D721Med (cell line): Measurements from ENCODE around the gene EDN2.

Experiments
- DNase-seq: peaks from one replicate; pipeline ENCODE4 v3.0.0; 2011; ENCODE audit warnings: low spot score; ENCODE audit not compliant: insufficient read length
- FAIRE-seq: peaks from 2 replicates; lab custom pipeline; 2011; peaks lifted over from hg19 to GRCh38; lab: Jason Lieb, UNC
- TF ChIP-seq, protein P1 (sequence below): IDR thresholded peaks from 2 replicates; pipeline ENCODE4 v1.5.1; 2012; ENCODE audit warnings: mild to moderate bottlenecking, control low read depth; ENCODE audit not compliant: insufficient read depth; ENCODE audit errors: missing control alignments

Gene EDN2

DNA sequence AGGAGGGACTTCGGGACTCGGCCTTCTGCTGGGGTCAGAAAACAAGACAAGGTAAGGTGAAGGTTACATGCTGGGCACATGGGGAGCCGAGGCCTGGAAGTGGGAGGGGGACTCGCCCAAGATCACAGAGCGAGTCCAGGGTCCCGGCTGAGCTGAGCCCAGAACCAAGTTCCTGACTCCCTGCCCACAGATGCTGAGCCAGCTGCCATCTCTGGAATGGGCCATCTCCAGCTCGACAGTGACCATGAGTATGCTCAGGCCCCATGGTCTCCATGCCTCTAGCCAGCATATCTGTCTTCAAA, 26.7 kb upstream of the EDN2 start:
- TF ChIP-seq, protein P1, sequence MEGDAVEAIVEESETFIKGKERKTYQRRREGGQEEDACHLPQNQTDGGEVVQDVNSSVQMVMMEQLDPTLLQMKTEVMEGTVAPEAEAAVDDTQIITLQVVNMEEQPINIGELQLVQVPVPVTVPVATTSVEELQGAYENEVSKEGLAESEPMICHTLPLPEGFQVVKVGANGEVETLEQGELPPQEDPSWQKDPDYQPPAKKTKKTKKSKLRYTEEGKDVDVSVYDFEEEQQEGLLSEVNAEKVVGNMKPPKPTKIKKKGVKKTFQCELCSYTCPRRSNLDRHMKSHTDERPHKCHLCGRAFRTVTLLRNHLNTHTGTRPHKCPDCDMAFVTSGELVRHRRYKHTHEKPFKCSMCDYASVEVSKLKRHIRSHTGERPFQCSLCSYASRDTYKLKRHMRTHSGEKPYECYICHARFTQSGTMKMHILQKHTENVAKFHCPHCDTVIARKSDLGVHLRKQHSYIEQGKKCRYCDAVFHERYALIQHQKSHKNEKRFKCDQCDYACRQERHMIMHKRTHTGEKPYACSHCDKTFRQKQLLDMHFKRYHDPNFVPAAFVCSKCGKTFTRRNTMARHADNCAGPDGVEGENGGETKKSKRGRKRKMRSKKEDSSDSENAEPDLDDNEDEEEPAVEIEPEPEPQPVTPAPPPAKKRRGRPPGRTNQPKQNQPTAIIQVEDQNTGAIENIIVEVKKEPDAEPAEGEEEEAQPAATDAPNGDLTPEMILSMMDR, result no peak
- DNase-seq (no peak), FAIRE-seq (no peak)

DNA sequence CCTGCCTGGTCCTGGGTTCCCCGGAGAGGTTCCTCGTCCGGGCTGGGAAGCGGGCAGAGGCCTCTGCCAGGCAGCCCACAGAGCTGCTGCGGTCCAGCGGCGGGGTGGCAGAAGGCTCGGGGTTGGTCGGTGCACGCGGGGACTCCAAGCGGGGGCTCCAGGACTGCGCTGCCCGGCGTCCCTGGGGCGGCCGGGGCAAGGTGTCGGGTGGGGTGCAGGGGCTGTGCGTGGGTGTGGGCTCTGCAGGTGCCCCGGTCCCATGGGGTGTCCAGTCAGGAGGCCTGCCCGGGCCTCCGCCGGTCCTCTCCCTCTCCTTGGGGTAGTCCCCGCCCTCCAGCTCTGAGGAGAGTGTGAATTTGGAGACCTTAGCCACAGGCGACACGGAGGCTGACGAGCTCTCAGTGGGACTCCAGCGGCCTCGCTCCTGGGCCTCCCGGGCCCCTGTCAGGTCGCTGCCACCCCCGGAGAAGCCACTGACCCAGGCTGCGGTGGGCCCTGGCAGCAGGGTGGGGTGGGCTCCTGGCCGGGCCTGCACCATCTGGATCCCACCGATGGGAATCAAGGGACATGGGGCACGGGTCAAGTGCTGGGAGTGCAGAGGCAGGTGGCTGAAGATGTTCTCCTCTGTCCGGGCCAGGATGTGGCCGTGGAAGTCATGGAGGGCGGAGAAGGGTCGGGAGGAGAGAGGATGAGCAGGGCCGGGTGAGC, 26.2 kb upstream of the EDN2 start:
- DNase-seq, result no peak
- FAIRE-seq, result no peak
- TF ChIP-seq, protein P1, result no peak

DNA sequence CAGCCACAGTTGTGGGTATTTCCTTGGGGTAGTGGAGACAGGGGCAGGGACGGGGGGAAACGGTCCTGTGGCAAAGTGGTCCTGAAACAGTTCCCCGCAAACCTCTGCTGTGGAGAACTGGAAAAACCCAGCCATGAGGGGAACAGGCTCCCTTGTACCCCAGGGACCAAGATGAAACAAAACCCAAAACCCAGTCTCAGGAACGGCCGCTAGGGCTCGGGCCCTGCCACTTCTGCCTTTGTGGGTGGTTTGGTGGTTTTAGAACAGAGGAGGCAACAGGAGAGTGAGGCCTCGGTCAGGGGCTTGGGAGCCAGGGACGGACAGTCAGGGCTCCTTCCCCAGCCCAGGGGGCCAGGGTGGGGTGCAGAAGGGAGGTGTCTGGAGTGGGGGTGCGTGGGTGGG, 24.8 kb upstream of the EDN2 start:
- DNase-seq (no peak), FAIRE-seq (no peak)
- TF ChIP-seq, protein P1, result no peak

GRCh38 chr1:41508290-41508689, 23.8 kb upstream of the EDN2 start:
- DNase-seq, result no peak
- TF ChIP-seq, protein P1, result no peak
- no peak for FAIRE-seq

DNA sequence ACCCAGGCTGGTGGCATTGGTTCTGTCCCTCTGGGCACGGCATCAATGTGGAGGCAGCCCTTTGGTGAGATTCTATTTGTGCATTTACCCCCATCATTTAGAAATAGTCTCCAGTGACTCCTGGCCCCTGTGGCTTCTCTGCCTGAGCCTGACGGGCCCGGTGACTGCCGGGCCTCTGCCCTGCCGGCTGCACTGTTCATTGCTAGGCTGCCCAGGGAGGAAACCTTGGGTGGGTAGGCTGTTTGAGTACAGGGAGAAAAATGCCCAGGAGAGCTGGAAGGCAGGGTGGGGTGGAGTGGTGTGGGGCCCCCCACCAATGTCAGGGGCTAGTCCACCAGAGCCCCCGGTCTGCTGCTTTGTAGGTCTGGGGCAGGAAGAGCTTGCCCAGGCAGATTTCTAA, 23.4 kb upstream of the EDN2 start:
- no peak for FAIRE-seq
- TF ChIP-seq, protein P1, result no peak
- DNase-seq, result no peak

DNA sequence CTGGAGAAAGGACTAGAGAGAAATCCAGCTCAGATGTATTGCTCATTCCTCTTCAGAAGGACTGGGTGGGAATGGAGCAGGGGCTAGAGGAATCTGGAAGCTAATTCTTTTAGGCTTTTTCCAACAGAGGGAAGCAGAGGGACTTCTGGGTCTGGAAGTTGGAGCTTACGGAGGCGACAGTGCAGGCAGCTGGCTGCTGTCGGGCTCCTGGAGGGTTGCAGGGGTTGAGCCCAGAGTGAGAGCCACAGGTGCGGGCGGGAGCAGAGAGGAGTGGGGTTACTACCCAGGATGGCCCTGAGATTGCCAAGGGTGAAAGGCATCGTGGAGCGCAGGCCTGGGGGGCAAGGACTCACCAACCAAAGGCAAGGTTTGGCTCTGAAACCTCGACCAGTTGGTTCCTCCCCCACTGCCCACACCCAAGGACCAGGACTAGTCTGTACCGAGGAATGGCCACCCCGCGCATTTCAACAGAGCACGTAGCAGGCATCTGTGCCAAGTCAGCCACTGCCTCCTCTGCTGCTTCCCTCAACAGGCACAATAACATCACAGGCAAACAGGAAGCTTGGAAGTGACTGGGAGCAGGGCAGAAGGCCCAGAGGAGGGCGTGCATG, 22.7 kb upstream of the EDN2 start:
- FAIRE-seq, result no peak
- no peak for DNase-seq
- TF ChIP-seq, protein P1, result no peak
